GM12878 (cell line): Measurements from ENCODE around the gene CYP8B1. TPM values are rescaled to one million over a fixed set of nuclear protein-coding genes. Genes with fewer than 3 reads are reported as not detected.

Experiments used
- ATAC-seq: fragments of 200-7000 bp; cut with Tn5 transposase; 3 replicates; pipeline ENCODE4 v1.9.1; 2020; ENCODE audit warnings: mild to moderate bottlenecking, moderate library complexity
- BruUV-seq: library from RNA; stranded (reverse); fragments of 400-500 nt; replicated peaks from 2 replicates; lab custom pipeline; 2021; lab: Mats Ljungman, UMichigan
- CTCF ChIA-PET: fragments of 300-600 bp; sonication (Branson Sonifier 250); formaldehyde crosslinking; extraction: SDS; loops from one replicate; lab custom pipeline; 2021; ENCODE audit warnings: inconsistent platforms; lab: Yijun Ruan, JAX
- POLR2A ChIA-PET: fragments of 350-600 bp; formaldehyde crosslinking; extraction: SDS; loops from one replicate; lab custom pipeline; 2021; ENCODE audit warnings: inconsistent platforms; lab: Charles Lee
- RAD21 ChIA-PET: fragments of 300-600 bp; sonication (Branson Sonifier 250); formaldehyde crosslinking; loops from one replicate; lab custom pipeline; 2023; ENCODE audit warnings: antibody characterized with exemption; ENCODE audit not compliant: unreplicated experiment; lab: Charles Lee
- SMC1A ChIA-PET: fragments of 300-600 bp; sonication (Branson Sonifier 250); formaldehyde crosslinking; loops from one replicate; lab custom pipeline; 2023; ENCODE audit not compliant: unreplicated experiment, uncharacterized antibody; lab: Charles Lee
- DNase-seq: peaks from one replicate; pipeline ENCODE4 v3.0.0-alpha.2; 2011; ENCODE audit warnings: low read depth, low spot score
- FAIRE-seq: peaks from 3 replicates; lab custom pipeline; 2011; peaks lifted over from hg19 to GRCh38; lab: Jason Lieb, UNC
- H2AFZ ChIP-seq: 2 replicates; pipeline ENCODE4 v1.6.0; 2011; ENCODE audit warnings: low read depth, low read length, control low read depth; ENCODE audit not compliant: control insufficient read depth
- H3K27ac ChIP-seq: 2 replicates; pipeline ENCODE4 v1.5.1; 2011; ENCODE audit warnings: control low read depth; ENCODE audit not compliant: control insufficient read depth, insufficient read depth
- H3K27me3 ChIP-seq, 2 experiments: replicated peaks in 1 of 2; 2 replicates each; pipeline versions ENCODE4 v1.6.0 to v1.6.1; 2011; ENCODE audit warnings: low read length in 1 of 2; ENCODE audit not compliant: control insufficient read depth in 2 of 2, insufficient read depth in 2 of 2
- H3K36me3 ChIP-seq, 2 experiments: 2 replicates each; pipeline ENCODE4 v1.5.1; 2011; ENCODE audit warnings: low read length in 1 of 2; ENCODE audit not compliant: control insufficient read depth in 2 of 2, insufficient read depth in 2 of 2
- H3K4me1 ChIP-seq: 2 replicates; pipeline ENCODE4 v1.6.1; 2011; ENCODE audit warnings: mild to moderate bottlenecking, low read length, moderate library complexity, mixed read lengths; ENCODE audit not compliant: control insufficient read depth, insufficient read depth
- H3K4me2 ChIP-seq: 2 replicates; pipeline ENCODE4 v1.6.0; 2011; ENCODE audit warnings: control low read depth; ENCODE audit not compliant: control insufficient read depth, insufficient read depth
- H3K4me3 ChIP-seq: fragments of 200-600 bp; sonication (generic); 2 replicates; pipeline ENCODE4 v1.5.1; 2016
- H3K79me2 ChIP-seq: 2 replicates; pipeline ENCODE4 v1.6.0; 2011; ENCODE audit warnings: low read length; ENCODE audit not compliant: control insufficient read depth, insufficient read depth
- H3K9ac ChIP-seq: 2 replicates; pipeline ENCODE4 v1.8.0; 2011; ENCODE audit warnings: low read length, control low read depth, mixed read lengths; ENCODE audit not compliant: control insufficient read depth, insufficient read depth
- H3K9me3 ChIP-seq: replicated peaks from 3 replicates; pipeline ENCODE4 v1.5.1; 2011; ENCODE audit warnings: mild to moderate bottlenecking, low read length; ENCODE audit not compliant: control insufficient read depth, insufficient read depth
- H4K20me1 ChIP-seq: 2 replicates; pipeline ENCODE4 v1.6.0; 2011; ENCODE audit not compliant: control insufficient read depth, insufficient read depth
- HDAC6 ChIP-seq: fragments of 200-600 bp; sonication (generic); IDR thresholded peaks from one replicate; pipeline ENCODE4 v1.8.0; 2017; ENCODE audit warnings: antibody characterized with exemption; ENCODE audit not compliant: unreplicated experiment
- KAT2A ChIP-seq: conservative IDR thresholded peaks from 2 replicates; pipeline ENCODE4 v1.6.1; 2011; ENCODE audit warnings: low read depth, low read length; ENCODE audit not compliant: control insufficient read depth
- NBN ChIP-seq: fragments of 450-650 bp; IDR thresholded peaks from 2 replicates; pipeline ENCODE4 v1.6.1; 2016
- WGBS: methylation state at CpG from one replicate; pipeline ENCODE4 v1.1.6; 2016; ENCODE audit warnings: low lambda C conversion rate; ENCODE audit not compliant: insufficient replicate concordance, insufficient coverage; ENCODE audit errors: missing lambda C conversion rate; 5-methylcytosine and 5-hydroxymethylcytosine counted together
- in situ Hi-C: fragments of 300-500 bp; cut with MboI; formaldehyde crosslinking; loops from 9 replicates; pipeline ENCODE4 v1.14.3; 2018; ENCODE audit warnings: mixed read lengths
- intact Hi-C: fragments of 100-400 bp; cut with micrococcal nuclease; formaldehyde crosslinking; loops from one replicate; pipeline ENCODE4 v1.14.2; 2022; ENCODE audit not compliant: unreplicated experiment
- polyA plus RNA-seq, 11 experiments: library from polyadenylated mRNA; depleted of rRNA in 4 of 11; unstranded in 6 of 11; stranded (reverse) in 5 of 11; fragments of >200 nt; fragmentation: Nextera tagmentation in 4 of 11; fragmentation: Illumina TruSeq in 1 of 11; extraction: Ambion mirVana in 4 of 11; extraction: Trizol in 1 of 11; gene quantifications; 1 replicate in 1 of 11; 2 replicates in 10 of 11; pipeline versions ENCODE4 v1.2.1 to v1.2.3, GENCODE V29; 2011 to 2016; ENCODE audit warnings: inconsistent platforms in 2 of 11, missing spikeins in 2 of 11, low read depth in 1 of 11
- total RNA-seq, 4 experiments: library from RNA; depleted of rRNA in 3 of 4; stranded (reverse); fragments of >200 nt in 3 of 4; fragmentation: Illumina TruSeq in 1 of 4; extraction: Trizol in 1 of 4; gene quantifications; 2 replicates each; pipeline versions ENCODE4 v1.2.1 to v1.2.3, GENCODE V29; 2013 to 2021
- TF ChIP-seq, protein P1 (sequence below), 3 experiments: IDR thresholded peaks in 2 of 3; conservative IDR thresholded peaks in 1 of 3; 2 replicates each; pipeline ENCODE4 v1.5.1; 2011; ENCODE audit warnings: low read depth in 3 of 3, low read length in 3 of 3, mild to moderate bottlenecking in 3 of 3, control low read depth in 2 of 3, moderate library complexity in 2 of 3, inconsistent platforms in 1 of 3, mixed read lengths in 1 of 3; ENCODE audit not compliant: control insufficient read depth in 2 of 3, insufficient read depth in 1 of 3; ENCODE audit errors: extremely low read depth in 1 of 3
- TF ChIP-seq, protein P2 (sequence below): fragments of 450-650 bp; IDR thresholded peaks from 2 replicates; pipeline ENCODE4 v1.6.1; 2017; ENCODE audit warnings: antibody characterized with exemption, mild to moderate bottlenecking, moderate library complexity

The CYP8B1 gene
- total and polyA plus RNA-seq, 10 of the 15 experiments (the other 5 are each of a cell fraction or from before 2014, with no cell fraction given), result 0.08 TPM; not detected in 9

DNA sequence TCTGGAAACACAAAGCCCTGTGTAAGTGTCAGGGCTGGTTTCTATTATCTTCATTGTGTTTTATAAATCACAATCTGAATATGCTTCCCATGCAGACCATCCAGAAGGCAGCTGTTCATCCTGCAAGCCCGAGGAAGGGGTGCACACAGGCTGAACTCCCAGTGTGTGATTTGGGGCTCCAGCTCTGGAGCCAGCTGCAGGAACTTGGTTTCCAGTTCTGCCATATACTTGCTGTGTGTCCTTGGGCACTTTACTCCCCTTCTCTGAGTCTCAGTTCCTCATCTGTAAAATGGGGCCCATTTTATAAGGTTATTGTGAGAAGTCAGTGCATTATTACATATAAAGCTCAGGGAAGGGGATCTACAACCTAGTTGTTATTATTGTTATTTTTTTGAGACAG lies 22.6 kb downstream of the CYP8B1 start:
- no peak for TF ChIP-seq NBN
- TF ChIP-seq, protein P1, sequence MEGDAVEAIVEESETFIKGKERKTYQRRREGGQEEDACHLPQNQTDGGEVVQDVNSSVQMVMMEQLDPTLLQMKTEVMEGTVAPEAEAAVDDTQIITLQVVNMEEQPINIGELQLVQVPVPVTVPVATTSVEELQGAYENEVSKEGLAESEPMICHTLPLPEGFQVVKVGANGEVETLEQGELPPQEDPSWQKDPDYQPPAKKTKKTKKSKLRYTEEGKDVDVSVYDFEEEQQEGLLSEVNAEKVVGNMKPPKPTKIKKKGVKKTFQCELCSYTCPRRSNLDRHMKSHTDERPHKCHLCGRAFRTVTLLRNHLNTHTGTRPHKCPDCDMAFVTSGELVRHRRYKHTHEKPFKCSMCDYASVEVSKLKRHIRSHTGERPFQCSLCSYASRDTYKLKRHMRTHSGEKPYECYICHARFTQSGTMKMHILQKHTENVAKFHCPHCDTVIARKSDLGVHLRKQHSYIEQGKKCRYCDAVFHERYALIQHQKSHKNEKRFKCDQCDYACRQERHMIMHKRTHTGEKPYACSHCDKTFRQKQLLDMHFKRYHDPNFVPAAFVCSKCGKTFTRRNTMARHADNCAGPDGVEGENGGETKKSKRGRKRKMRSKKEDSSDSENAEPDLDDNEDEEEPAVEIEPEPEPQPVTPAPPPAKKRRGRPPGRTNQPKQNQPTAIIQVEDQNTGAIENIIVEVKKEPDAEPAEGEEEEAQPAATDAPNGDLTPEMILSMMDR (IDR thresholded peaks at IDR 0.05 in 2 of 3, conservative IDR thresholded peaks at IDR 0.05 in 1 of 3; ENCODE audit: control insufficient read depth in 2 of 3, extremely low read depth in 1 of 3, insufficient read depth in 1 of 3, low read depth in 3 of 3, low read length in 3 of 3), result no peak
- TF ChIP-seq, protein P2, sequence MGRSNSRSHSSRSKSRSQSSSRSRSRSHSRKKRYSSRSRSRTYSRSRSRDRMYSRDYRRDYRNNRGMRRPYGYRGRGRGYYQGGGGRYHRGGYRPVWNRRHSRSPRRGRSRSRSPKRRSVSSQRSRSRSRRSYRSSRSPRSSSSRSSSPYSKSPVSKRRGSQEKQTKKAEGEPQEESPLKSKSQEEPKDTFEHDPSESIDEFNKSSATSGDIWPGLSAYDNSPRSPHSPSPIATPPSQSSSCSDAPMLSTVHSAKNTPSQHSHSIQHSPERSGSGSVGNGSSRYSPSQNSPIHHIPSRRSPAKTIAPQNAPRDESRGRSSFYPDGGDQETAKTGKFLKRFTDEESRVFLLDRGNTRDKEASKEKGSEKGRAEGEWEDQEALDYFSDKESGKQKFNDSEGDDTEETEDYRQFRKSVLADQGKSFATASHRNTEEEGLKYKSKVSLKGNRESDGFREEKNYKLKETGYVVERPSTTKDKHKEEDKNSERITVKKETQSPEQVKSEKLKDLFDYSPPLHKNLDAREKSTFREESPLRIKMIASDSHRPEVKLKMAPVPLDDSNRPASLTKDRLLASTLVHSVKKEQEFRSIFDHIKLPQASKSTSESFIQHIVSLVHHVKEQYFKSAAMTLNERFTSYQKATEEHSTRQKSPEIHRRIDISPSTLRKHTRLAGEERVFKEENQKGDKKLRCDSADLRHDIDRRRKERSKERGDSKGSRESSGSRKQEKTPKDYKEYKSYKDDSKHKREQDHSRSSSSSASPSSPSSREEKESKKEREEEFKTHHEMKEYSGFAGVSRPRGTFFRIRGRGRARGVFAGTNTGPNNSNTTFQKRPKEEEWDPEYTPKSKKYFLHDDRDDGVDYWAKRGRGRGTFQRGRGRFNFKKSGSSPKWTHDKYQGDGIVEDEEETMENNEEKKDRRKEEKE, result no peak
- no peak for TF ChIP-seq HDAC6
- TF ChIP-seq KAT2A, result no peak
- TF ChIP-seq, all 136 proteins: peak for 0

More for the DNA sequence above, 22.6 kb downstream of the CYP8B1 start:
- no peak overlapping the region for H3K4me2 ChIP-seq
- H3K27ac ChIP-seq, result no peak overlapping the region
- POLR2A ChIA-PET, result no interaction called here
- no peak overlapping the region for H3K9ac ChIP-seq
- 9% methylated on average over 1 of the region's 1 CpG for whole genome bisulfite sequencing
- CTCF ChIA-PET, result no interaction called here
- no peaks in the 10 kb centered on the region for H3K27me3 ChIP-seq
- intact Hi-C loops (no loop called here), in situ Hi-C loops (no loop called here)
- FAIRE-seq, result no peak
- H3K4me3 ChIP-seq, result no peak overlapping the region
- H3K36me3 ChIP-seq, result no peaks in the 10 kb centered on the region
- RAD21 ChIA-PET, result no interaction called here
- no peak overlapping the region for H2AFZ ChIP-seq
- no peak for ATAC-seq
- no peaks in the 10 kb centered on the region for H4K20me1 ChIP-seq
- SMC1A ChIA-PET, result interaction anchor here (1.0 kb wide), 1 partner anchor 14 kb away, joined by 3 read pairs; no protein-coding TSS in a partner anchor
- BruUV-seq, result no TSS peak
- H3K9me3 ChIP-seq, result no peaks in the 10 kb centered on the region
- no peaks in the 10 kb centered on the region for H3K4me1 ChIP-seq
- DNase-seq, result no peak
- no peaks in the 10 kb centered on the region for H3K79me2 ChIP-seq
